HCT116 (cell line): ENCODE results near the gene SEC61A1.

ENCODE experiments used
- CTCF ChIP-seq, 3 experiments: fragments of 200-600 bp in 1 of 3; sonication (generic) in 1 of 3; IDR thresholded peaks in 2 of 3; conservative IDR thresholded peaks in 1 of 3; 2 replicates each; pipeline ENCODE4 v1.5.1; 2012 to 2017; ENCODE audit warnings: low read depth in 2 of 3, low read length in 2 of 3, antibody characterized with exemption in 1 of 3, borderline replicate concordance in 1 of 3, control low read depth in 1 of 3, mild to moderate bottlenecking in 1 of 3, mixed read lengths in 1 of 3, mixed run types in 1 of 3, moderate library complexity in 1 of 3; ENCODE audit not compliant: insufficient read depth in 1 of 3
- EZH2phosphoT487 ChIP-seq: fragments of 200-600 bp; IDR thresholded peaks from 2 replicates; pipeline ENCODE4 v1.6.1; 2018; ENCODE audit warnings: antibody characterized with exemption, borderline replicate concordance
- JUND ChIP-seq: IDR thresholded peaks from 2 replicates; pipeline ENCODE4 v1.6.1; 2012
- MAX ChIP-seq: IDR thresholded peaks from 2 replicates; pipeline ENCODE4 v1.6.1; 2012
- POLR2A ChIP-seq: IDR thresholded peaks from 2 replicates; pipeline ENCODE4 v1.7.0; 2011; ENCODE audit warnings: borderline replicate concordance; ENCODE audit not compliant: insufficient read depth, insufficient read length; ENCODE audit errors: extremely low read depth
- SIN3A ChIP-seq: IDR thresholded peaks from 2 replicates; pipeline ENCODE4 v1.6.1; 2012; ENCODE audit warnings: low read depth

- TF ChIP-seq CTCF (IDR thresholded peaks at IDR 0.05 in 2 of 3, conservative IDR thresholded peaks at IDR 0.05 in 1 of 3; ENCODE audit: borderline replicate concordance in 1 of 3, insufficient read depth in 1 of 3, low read depth in 2 of 3, low read length in 2 of 3) (no peak), EZH2phosphoT487 (no peak), JUND (no peak), POLR2A (no peak), MAX (no peak), SIN3A (no peak)
Measured at GRCh38 chr3:128070898-128071591, 18.8 kb downstream of the SEC61A1 start.
